K562 (cell line): ENCODE results near the gene TLL1. TPM values are rescaled to one million over a fixed set of nuclear protein-coding genes. Genes with fewer than 3 reads are reported as not detected.

Experiments
- ATAC-seq: fragments of 200-7000 bp; cut with Tn5 transposase; 3 replicates; pipeline ENCODE4 v1.9.1; 2020; ENCODE audit warnings: moderate library complexity
- BruUV-seq: library from RNA; stranded (reverse); fragments of 400-500 nt; replicated peaks from 2 replicates; lab custom pipeline; 2021; lab: Mats Ljungman, UMichigan
- CTCF ChIA-PET: fragments of 300-600 bp; formaldehyde crosslinking; extraction: SDS; loops from one replicate; lab custom pipeline; 2021; ENCODE audit warnings: low intra/inter-chr PET ratio; lab: Yijun Ruan, JAX
- POLR2A ChIA-PET: fragments of 300-600, 350-650 bp; sonication (Branson Sonifier 250); formaldehyde crosslinking; extraction: SDS; loops from one replicate; lab custom pipeline; 2021; ENCODE audit warnings: antibody characterized with exemption, inconsistent platforms; lab: Yijun Ruan, JAX
- DNase-seq, 4 experiments: peaks; one replicate each; pipeline versions ENCODE4 v3.0.0 to v3.0.0-alpha.2; 2011 to 2018; ENCODE audit warnings: low spot score in 3 of 4, mixed read lengths in 3 of 4; ENCODE audit errors: extremely low read depth in 1 of 4
- FAIRE-seq: peaks from 2 replicates; lab custom pipeline; 2011; peaks lifted over from hg19 to GRCh38; lab: Jason Lieb, UNC
- H2AFZ ChIP-seq: 2 replicates; pipeline ENCODE4 v1.6.0; 2011; ENCODE audit warnings: low read depth, low read length, control low read depth, inconsistent platforms
- H3K27ac ChIP-seq: fragments of 200-600 bp; 3 replicates; pipeline ENCODE4 v1.8.0; 2011; ENCODE audit warnings: low read depth, mild to moderate bottlenecking, control low read depth, inconsistent platforms, low read length, moderate library complexity, mixed read lengths; ENCODE audit errors: extremely low read depth
- H3K27me3 ChIP-seq, 2 experiments: fragments of 300-600 bp in 1 of 2; 2 replicates in 1 of 2; 3 replicates in 1 of 2; pipeline versions ENCODE4 v1.6.0 to v1.8.0; 2011; ENCODE audit warnings: inconsistent platforms in 2 of 2, low read length in 2 of 2, mild to moderate bottlenecking in 1 of 2, mixed read lengths in 1 of 2, moderate library complexity in 1 of 2; ENCODE audit not compliant: control insufficient read depth in 2 of 2, insufficient read depth in 2 of 2
- H3K36me3 ChIP-seq: fragments of 300-600 bp; 3 replicates; pipeline ENCODE4 v1.8.0; 2011; ENCODE audit warnings: mild to moderate bottlenecking, low read length, inconsistent platforms; ENCODE audit not compliant: control insufficient read depth, insufficient read depth
- H3K4me1 ChIP-seq, 2 experiments: fragments of 200-600 bp in 1 of 2; replicated peaks in 1 of 2; 2 replicates in 1 of 2; 3 replicates in 1 of 2; pipeline versions ENCODE4 v1.5.1 to v1.8.0; 2011; ENCODE audit warnings: inconsistent platforms in 2 of 2, low read length in 2 of 2, mild to moderate bottlenecking in 1 of 2, mixed read lengths in 1 of 2, moderate library complexity in 1 of 2; ENCODE audit not compliant: control insufficient read depth in 2 of 2, insufficient read depth in 2 of 2
- H3K4me2 ChIP-seq: 2 replicates; pipeline ENCODE4 v1.6.1; 2011; ENCODE audit warnings: low read length, control low read depth, inconsistent platforms, mixed read lengths; ENCODE audit not compliant: insufficient read depth
- H3K4me3 ChIP-seq: fragments of 200-600 bp; sonication (generic), shearing (Covaris generic); 2 replicates; pipeline ENCODE4 v1.5.1; 2016; ENCODE audit warnings: control low read depth, inconsistent platforms
- H3K79me2 ChIP-seq: fragments of 200-600 bp; 3 replicates; pipeline ENCODE4 v1.8.0; 2011; ENCODE audit warnings: low read length, inconsistent platforms; ENCODE audit not compliant: control insufficient read depth, insufficient read depth
- H3K9ac ChIP-seq, 2 experiments: 2 replicates each; pipeline versions ENCODE4 v1.6.0 to v1.6.1; 2011; ENCODE audit warnings: low read depth in 2 of 2, low read length in 2 of 2, control low read depth in 1 of 2, inconsistent platforms in 1 of 2, mild to moderate bottlenecking in 1 of 2, mixed read lengths in 1 of 2; ENCODE audit not compliant: insufficient read depth in 1 of 2
- H3K9me1 ChIP-seq: one replicate; pipeline ENCODE4 v1.6.0; 2011; ENCODE audit warnings: inconsistent platforms, mild to moderate bottlenecking, low read length, moderate library complexity; ENCODE audit not compliant: control insufficient read depth, insufficient read depth
- H3K9me3 ChIP-seq: replicated peaks from 2 replicates; pipeline ENCODE4 v1.5.1; 2011; ENCODE audit warnings: low read depth, low read length, inconsistent platforms; ENCODE audit not compliant: control insufficient read depth, insufficient read depth
- H4K20me1 ChIP-seq: replicated peaks from 2 replicates; pipeline ENCODE4 v1.6.1; 2011; ENCODE audit warnings: low read length, inconsistent platforms, mixed read lengths; ENCODE audit not compliant: control insufficient read depth, insufficient read depth
- KDM1A ChIP-seq, 2 experiments: fragments of 450-650 bp; IDR thresholded peaks; 2 replicates each; pipeline ENCODE4 v1.6.1; 2016; ENCODE audit warnings: mild to moderate bottlenecking in 2 of 2
- MEF2D ChIP-seq: conservative IDR thresholded peaks from 2 replicates; pipeline ENCODE4 v1.6.1; 2016; ENCODE audit warnings: low read depth, missing genetic modification characterization, missing compliant biosample characterization
- SMARCE1 ChIP-seq: fragments of 450-650 bp; IDR thresholded peaks from 2 replicates; pipeline ENCODE4 v1.7.1; 2016; ENCODE audit warnings: mild to moderate bottlenecking
- ZKSCAN3 ChIP-seq: fragments of 250-450 bp; sonication (Bioruptor Pico); IDR thresholded peaks from 2 replicates; pipeline ENCODE4 v1.4.0; 2020
- ZMIZ1 ChIP-seq, 2 experiments: fragments of 150-350 bp in 1 of 2; IDR thresholded peaks; 2 replicates each; pipeline ENCODE4 v1.6.1; 2012 to 2016; ENCODE audit warnings: low read depth in 2 of 2, low read length in 2 of 2, mild to moderate bottlenecking in 1 of 2, moderate library complexity in 1 of 2
- WGBS: fragments of 100-300 bp; shearing (Covaris generic); methylation state at CpG from one replicate; pipeline ENCODE4 v1.1.6; 2016; ENCODE audit warnings: low coverage, mixed read lengths; ENCODE audit not compliant: insufficient coverage; ENCODE audit errors: missing lambda C conversion rate; 5-methylcytosine and 5-hydroxymethylcytosine counted together
- in situ Hi-C: fragments of 300-500 bp; cut with MboI; formaldehyde crosslinking; loops from 4 replicates; pipeline ENCODE4 v1.15.0; 2018; ENCODE audit warnings: inconsistent platforms, mixed read lengths
- intact Hi-C: fragments of 100-400 bp; cut with micrococcal nuclease; formaldehyde crosslinking; loops from 2 replicates; pipeline ENCODE4 v1.14.2; 2022
- polyA plus RNA-seq, 8 experiments: library from polyadenylated mRNA; depleted of rRNA in 4 of 8; stranded (reverse) in 5 of 8; unstranded in 3 of 8; fragments of >200 nt; fragmentation: Nextera tagmentation in 2 of 8; fragmentation: Illumina TruSeq in 1 of 8; extraction: Ambion mirVana in 2 of 8; extraction: Trizol in 1 of 8; gene quantifications; 2 replicates each; pipeline versions ENCODE4 v1.2.1 to v1.2.3, GENCODE V29; 2011 to 2014; ENCODE audit warnings: inconsistent platforms in 1 of 8, missing spikeins in 1 of 8
- total RNA-seq, 7 experiments: library from RNA; depleted of rRNA in 6 of 7; stranded (reverse); fragments of >200 nt in 6 of 7; fragmentation: Illumina TruSeq in 2 of 7; extraction: Trizol in 2 of 7; gene quantifications; 2 replicates each; pipeline versions ENCODE4 v1.2.1 to v1.2.3, GENCODE V29; 2011 to 2021; ENCODE audit warnings: low replicate concordance in 1 of 7

TLL1 gene
- total and polyA plus RNA-seq, 9 of the 15 experiments (the other 6 are each of a cell fraction or from before 2014, with no cell fraction given): not detected

- TF ChIP-seq ZMIZ1 (IDR thresholded peaks at IDR 0.05; ENCODE audit: low read depth in 2 of 2, low read length in 2 of 2) (no peak), MEF2D (no peak), KDM1A (IDR thresholded peaks at IDR 0.05) (no peak), ZKSCAN3 (CRISPR knock-in tag) (no peak)
Measured at GRCh38 chr4:166075599-166075998, 202.6 kb downstream of the TLL1 start (continued).

DNA sequence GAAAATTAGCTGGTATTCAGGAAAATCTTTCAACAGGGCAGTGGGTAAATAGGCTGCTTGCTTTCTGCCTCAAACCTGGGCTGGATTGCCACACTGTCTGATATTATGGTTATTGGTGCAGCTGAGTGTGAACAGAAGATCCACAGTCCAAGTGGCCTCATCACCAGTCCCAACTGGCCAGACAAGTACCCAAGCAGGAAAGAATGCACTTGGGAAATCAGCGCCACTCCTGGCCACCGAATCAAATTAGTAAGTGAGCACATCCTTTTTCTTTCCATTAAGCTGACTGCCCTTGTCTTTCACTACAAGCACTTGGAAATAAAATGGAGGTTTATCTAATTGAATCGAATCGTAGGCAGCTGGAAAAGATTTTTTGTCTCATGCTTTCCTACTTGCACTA, 204.7 kb downstream of the TLL1 start:
- no peaks in the 10 kb centered on the region for H4K20me1 ChIP-seq
- ATAC-seq (no peak), DNase-seq (no peak), FAIRE-seq (no peak)
- H2AFZ ChIP-seq: no peak overlapping the region
- no peak overlapping the region for H3K4me3 ChIP-seq
- no peaks in the 10 kb centered on the region for H3K27me3 ChIP-seq
- CTCF ChIA-PET: no interaction called here
- intact Hi-C loops: no loop called here
- 0% methylated on average over 4 of the region's 4 CpGs for WGBS
- no peaks in the 10 kb centered on the region for H3K36me3 ChIP-seq
- no peak overlapping the region for H3K4me2 ChIP-seq
- H3K79me2 ChIP-seq: no peaks in the 10 kb centered on the region
- H3K9ac ChIP-seq: no peak overlapping the region
- no peaks in the 10 kb centered on the region for H3K4me1 ChIP-seq
- no TSS peak for BruUV-seq
- in situ Hi-C loops: loop anchor here (25.0 kb wide), 1 partner anchor 940 kb away; no protein-coding TSS in a partner anchor
- no peaks in the 10 kb centered on the region for H3K9me1 ChIP-seq
- H3K27ac ChIP-seq: no peak overlapping the region
- no peaks in the 10 kb centered on the region for H3K9me3 ChIP-seq
- POLR2A ChIA-PET: no interaction called here
- TF ChIP-seq SMARCE1: no peak
